ENCODE data around the gene KLRK1. TPM values are rescaled to one million over a fixed set of nuclear protein-coding genes. Genes with fewer than 3 reads are reported as not detected.
"Not testable (repeated sequence)": the region's sequence is repeated elsewhere in the genome, so short reads cannot be mapped to it uniquely, and the experiment has no call there.

The KLRK1 gene
- total and polyA plus RNA-seq, 12 donors = 0.25 to 5.2 (median 1.4) TPM; not detected in 2

DNA sequence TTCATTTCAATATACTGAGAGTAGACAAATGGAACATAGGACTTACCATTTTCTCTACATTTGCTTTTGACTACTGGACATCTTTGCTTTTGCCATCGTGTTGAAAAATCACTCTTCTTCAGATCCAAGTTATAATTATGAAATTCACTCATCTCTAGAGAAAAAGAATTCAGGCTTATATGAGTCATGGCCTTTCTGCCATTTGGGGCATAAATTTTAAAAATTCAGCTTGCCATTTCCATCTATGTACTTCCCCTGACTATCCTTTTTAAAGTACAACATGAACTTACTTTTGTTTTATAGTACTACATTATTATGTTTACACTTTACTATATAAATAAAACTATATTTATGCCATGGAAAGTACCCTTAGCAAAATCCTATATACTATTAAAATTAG is 3.0 kb downstream of the KLRK1 start:
- H3K4me1 ChIP-seq (replicated peaks in 1 of 2) = no peaks in the 10 kb centered on the region
- H3K36me3 ChIP-seq (replicated peaks in 1 of 2) = no peaks in the 10 kb centered on the region
- 51 to 91% (median 64%) methylated on average over 1 of the region's 1 CpG for WGBS, 4 donors
- H3K27me3 ChIP-seq = no peaks in the 10 kb centered on the region
- DNase-seq = no peak
- H3K9me3 ChIP-seq (replicated peaks in 1 of 3) = no peaks in the 10 kb centered on the region
- TF ChIP-seq, protein P1, sequence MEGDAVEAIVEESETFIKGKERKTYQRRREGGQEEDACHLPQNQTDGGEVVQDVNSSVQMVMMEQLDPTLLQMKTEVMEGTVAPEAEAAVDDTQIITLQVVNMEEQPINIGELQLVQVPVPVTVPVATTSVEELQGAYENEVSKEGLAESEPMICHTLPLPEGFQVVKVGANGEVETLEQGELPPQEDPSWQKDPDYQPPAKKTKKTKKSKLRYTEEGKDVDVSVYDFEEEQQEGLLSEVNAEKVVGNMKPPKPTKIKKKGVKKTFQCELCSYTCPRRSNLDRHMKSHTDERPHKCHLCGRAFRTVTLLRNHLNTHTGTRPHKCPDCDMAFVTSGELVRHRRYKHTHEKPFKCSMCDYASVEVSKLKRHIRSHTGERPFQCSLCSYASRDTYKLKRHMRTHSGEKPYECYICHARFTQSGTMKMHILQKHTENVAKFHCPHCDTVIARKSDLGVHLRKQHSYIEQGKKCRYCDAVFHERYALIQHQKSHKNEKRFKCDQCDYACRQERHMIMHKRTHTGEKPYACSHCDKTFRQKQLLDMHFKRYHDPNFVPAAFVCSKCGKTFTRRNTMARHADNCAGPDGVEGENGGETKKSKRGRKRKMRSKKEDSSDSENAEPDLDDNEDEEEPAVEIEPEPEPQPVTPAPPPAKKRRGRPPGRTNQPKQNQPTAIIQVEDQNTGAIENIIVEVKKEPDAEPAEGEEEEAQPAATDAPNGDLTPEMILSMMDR (IDR thresholded peaks at IDR 0.05) = no peak
- no peak for TF ChIP-seq POLR2A (IDR thresholded peaks at IDR 0.05)
- H3K4me3 ChIP-seq = no peak overlapping the region
- intact Hi-C loops (cut with DNase I) = no loop called here
- no peak overlapping the region for H3K27ac ChIP-seq

- 71 to 85% (median 82%) methylated on average over 2 of the region's 2 CpGs for WGBS, 4 donors
- no peak for DNase-seq
- Histone ChIP-seq H3K4me3 (no peak overlapping the region), H3K27ac (no peak overlapping the region), H3K27me3 (no peaks in the 10 kb centered on the region), H3K4me1 (replicated peaks in 1 of 2) (no peaks in the 10 kb centered on the region), H3K9me3 (replicated peaks in 1 of 3) (no peaks in the 10 kb centered on the region), H3K36me3 (replicated peaks in 1 of 2) (no peaks in the 10 kb centered on the region)
- TF ChIP-seq, protein P1 (IDR thresholded peaks at IDR 0.05) = no peak
- TF ChIP-seq POLR2A (IDR thresholded peaks at IDR 0.05) = no peak
- intact Hi-C loops (cut with DNase I) = no loop called here
Observed at GRCh38 chr12:10385166-10385613, 4.7 kb downstream of the KLRK1 start.

DNA sequence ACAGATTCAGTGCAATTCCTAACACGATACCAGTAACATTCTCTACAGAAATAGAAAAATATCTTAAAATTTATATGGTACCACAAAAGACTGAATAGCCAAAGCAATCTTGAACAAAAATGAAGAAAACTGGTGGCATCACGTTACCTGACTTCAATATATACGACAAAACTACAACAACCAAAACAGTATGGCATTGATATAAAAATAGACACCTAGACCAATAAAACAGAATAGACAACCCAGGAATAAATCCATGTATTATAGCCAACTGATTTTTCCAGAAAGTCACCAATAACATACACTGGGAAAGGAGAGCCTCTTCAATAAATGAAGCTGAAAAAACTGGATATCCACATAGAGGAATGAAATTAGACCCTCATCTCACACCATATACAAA is 5.7 kb downstream of the KLRK1 start:
- TF ChIP-seq POLR2A (IDR thresholded peaks at IDR 0.05) = no peak
- TF ChIP-seq, protein P1 (IDR thresholded peaks at IDR 0.05) = no peak
- no peaks in the 10 kb centered on the region for H3K27me3 ChIP-seq
- 82 to 91% (median 90%) methylated on average over 3 of the region's 3 CpGs for WGBS, 4 donors

DNA sequence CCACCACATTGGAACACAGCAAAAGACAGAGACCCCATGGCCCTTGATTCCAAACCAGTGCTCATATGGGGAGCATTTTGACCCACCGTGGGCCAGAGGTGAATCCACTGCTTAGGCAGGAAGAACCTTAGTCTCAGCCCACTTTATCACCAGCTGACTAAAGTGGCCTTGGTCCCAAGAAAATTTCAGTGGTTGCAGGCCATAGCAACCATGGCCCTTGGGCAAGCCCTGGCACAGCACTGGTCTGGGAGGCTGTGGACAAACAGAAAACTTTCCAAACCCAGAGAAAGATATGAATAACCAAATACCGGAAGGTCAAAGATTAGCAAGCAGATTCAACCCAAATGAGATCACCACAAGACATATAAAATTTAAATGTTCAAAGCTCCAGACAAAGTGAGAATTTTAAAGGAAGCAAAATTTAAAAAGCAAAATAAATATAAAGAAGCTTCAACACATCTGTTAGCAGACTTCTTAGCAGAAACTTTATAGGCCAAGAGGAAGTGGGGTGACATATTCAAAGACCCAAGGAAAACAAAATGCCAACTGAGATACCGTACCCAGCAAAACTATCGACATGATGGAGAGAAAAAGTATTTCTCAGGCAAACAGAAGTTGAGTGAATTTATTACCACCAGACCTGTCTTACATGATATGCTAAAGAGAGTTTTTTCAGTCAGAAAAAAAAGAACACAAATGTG is 7.8 kb downstream of the KLRK1 start:
- no peak for DNase-seq
- no peak overlapping the region for H3K27ac ChIP-seq
- H3K4me3 ChIP-seq = no peak overlapping the region
- H3K9me3 ChIP-seq (replicated peaks in 1 of 3) = no peaks in the 10 kb centered on the region
- WGBS, 4 donors = 80 to 95% (median 87%) methylated on average over 4 of the region's 4 CpGs
- H3K36me3 ChIP-seq (replicated peaks in 1 of 2) = no peaks in the 10 kb centered on the region
- no peaks in the 10 kb centered on the region for H3K4me1 ChIP-seq (replicated peaks in 1 of 2)
- no peak for TF ChIP-seq POLR2A (IDR thresholded peaks at IDR 0.05)
- TF ChIP-seq, protein P1 (IDR thresholded peaks at IDR 0.05) = no peak
- H3K27me3 ChIP-seq = no peaks in the 10 kb centered on the region
- intact Hi-C loops (cut with DNase I) = no loop called here

More for the DNA sequence above, 5.7 kb downstream of the KLRK1 start:
- H3K4me3 ChIP-seq = no peak overlapping the region
- no peaks in the 10 kb centered on the region for H3K4me1 ChIP-seq (replicated peaks in 1 of 2)
- no peaks in the 10 kb centered on the region for H3K9me3 ChIP-seq (replicated peaks in 1 of 3)
- H3K27ac ChIP-seq = no peak overlapping the region
- intact Hi-C loops (cut with DNase I) = no loop called here
- H3K36me3 ChIP-seq (replicated peaks in 1 of 2) = no peaks in the 10 kb centered on the region
- DNase-seq = no peak

DNA sequence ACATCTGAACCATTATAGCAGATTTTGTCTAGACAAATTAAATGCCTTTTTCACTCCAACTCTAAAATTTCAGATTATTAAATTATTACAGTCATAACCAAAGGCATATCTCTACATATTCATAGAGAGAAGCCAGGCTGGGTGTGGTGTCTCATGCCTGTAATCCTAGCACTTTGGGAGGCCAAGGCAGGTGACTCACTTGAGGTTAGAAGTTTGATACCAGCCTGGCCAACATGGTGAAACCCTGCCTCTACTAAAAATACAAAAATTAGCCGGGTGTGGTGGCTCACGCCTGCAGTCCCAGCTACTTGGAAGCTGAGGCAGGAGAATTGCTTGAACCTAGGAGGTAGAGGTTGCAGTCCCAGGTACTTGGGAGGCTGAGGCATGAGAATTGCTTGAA is 11.1 kb downstream of the KLRK1 start:
- WGBS, 4 donors = 79 to 95% (median 92%) methylated on average over 2 of the region's 2 CpGs
- H3K4me1 ChIP-seq (replicated peaks in 1 of 2); H3K36me3 ChIP-seq (replicated peaks in 1 of 2); intact Hi-C loops (cut with DNase I); H3K27me3 ChIP-seq; H3K27ac ChIP-seq; DNase-seq; H3K9me3 ChIP-seq (replicated peaks in 1 of 3); H3K4me3 ChIP-seq: not testable (repeated sequence)

All from adrenal gland (tissue), 12 donors.